HG03060 (cell line): ENCODE measurements around the gene FRRS1.
A peak's percentile ranks its signal among the peaks of the same experiment; 100 is the strongest.
"Not testable (repeated sequence)": the region's sequence is repeated elsewhere in the genome, so short reads cannot be mapped to it uniquely, and the experiment has no call there.

Experiments used
- ATAC-seq: cut with Tn5 transposase; IDR thresholded peaks from one replicate; pipeline ENCODE4 v1.9.1; 2021; ENCODE audit warnings: low read depth, moderate number of reproducible peaks; ENCODE audit not compliant: unreplicated experiment

The FRRS1 gene

DNA sequence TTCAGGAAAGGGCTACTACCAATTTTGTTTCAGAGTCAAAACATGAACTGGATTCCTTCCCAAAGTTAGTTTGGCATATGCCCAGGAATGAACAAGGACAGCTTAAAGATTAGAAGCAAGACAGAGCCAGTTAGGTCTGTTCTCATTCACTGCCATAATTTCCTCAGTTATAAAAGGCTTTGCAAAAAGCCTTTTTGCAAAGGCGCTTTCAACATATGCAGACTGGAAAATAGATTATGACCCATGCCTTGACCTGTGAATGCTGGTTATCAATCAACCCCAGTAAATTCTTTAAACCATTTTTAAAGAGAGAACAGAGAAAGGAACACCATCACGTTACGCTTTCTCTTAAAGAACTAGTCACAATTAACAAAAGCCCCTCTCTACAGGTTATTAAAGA is 1.7 kb upstream of the FRRS1 start:
- no peak for ATAC-seq

- no peak for ATAC-seq
Observed at GRCh38 chr1:99764909-99765308, 1.5 kb downstream of the FRRS1 start.

DNA sequence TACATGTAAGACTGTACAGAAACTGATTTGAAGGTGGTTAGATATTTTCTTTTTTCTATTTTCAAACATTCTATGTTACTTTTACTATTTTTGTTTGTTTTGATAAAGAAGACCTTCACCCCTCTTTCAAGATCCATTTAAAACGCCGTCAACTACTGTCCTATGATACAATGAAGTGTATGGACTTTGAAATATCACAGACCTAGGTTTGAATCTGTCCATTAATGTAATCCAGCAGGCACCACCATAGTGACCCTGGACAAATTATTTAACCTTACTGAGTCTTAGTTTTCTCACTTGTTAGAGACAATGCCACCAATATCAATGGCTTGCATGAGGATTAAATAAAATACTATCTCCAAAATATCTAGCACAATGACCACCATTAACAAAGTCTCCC is 2.0 kb downstream of the FRRS1 start:
- no peak for ATAC-seq

DNA sequence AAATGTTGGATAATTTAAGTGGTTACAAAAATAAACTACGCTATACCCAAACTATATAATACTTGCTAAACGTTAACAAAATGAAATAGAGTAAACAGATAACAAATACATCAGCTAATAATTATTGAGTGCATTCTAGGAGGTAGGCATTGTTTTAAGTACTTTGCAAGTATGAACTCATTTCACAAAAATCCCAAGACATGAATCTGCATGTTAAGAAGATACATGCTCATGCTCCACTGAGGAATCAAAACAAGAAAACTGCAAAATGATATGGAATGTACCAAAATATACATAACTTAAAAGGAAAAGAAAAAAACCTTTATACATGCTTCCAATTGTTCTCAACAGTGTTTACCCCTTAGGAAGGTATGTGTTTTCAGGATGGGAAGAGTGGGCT is 2.5 kb downstream of the FRRS1 start:
- ATAC-seq: no peak

DNA sequence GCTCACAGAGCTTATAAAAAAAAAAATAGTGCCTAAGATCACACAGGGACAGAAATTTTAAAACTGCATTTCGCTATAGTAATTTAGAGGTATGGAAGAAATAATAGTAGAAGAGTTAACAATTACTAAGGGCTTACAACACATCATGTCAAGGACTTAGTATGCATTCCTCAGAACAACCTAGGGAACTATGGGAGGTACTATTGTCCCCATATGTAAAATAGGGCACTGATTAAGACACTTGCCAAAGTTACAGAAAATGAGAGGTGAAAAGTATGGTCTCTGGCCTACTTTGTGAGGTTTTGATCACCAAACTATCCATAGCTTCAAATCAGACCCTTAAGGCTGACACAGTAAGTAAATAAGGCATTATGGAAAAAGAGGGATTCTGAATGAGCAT is 4.7 kb downstream of the FRRS1 start:
- no peak for ATAC-seq

GRCh38 chr1:99759518-99760160 is 6.8 kb downstream of the FRRS1 start:
- ATAC-seq: no peak

GRCh38 chr1:99758686-99759517 is 7.5 kb downstream of the FRRS1 start:
- not testable (repeated sequence) for ATAC-seq

- peak; percentile 61 for ATAC-seq
Observed at GRCh38 chr1:99758073-99758511, 8.3 kb downstream of the FRRS1 start.

DNA sequence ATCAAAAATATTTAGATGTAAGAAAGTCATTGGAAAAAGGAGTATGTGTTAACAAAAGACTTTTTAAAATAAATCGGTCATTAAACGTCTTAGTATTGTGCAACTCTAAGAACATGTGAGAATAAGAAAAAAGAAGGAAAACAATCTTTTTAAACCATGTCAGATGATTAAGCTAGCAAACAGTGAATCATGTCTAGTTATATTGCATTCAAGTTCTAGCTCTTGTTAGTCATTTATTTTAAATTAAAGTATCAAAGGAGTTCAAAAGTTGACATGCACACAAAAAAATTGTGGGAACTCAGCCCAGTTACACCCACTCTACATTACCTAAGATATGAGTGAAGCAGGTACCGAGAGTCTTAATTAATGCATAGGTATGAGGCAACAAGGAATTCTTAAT is 9.8 kb downstream of the FRRS1 start:
- no peak for ATAC-seq

DNA sequence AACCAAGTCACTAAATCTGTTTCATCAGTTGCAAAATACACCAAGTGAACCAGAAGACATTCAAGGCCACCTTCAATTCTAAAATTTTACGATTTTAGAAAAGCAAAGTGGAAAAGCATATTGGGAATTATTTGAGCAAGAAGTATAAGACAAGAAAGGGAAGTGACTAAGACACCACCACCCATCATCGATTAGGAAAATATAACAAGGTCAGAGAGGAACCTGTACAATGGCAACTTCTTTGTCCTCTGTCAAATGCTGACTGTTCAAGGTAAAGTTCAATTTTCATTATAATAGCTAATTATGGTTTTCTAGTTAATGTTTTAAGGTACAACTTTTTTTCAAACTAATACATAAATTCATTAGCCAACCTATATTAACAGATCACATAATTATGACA is 10.8 kb downstream of the FRRS1 start:
- ATAC-seq: no peak

GRCh38 chr1:99754697-99755096 is 11.7 kb downstream of the FRRS1 start:
- no peak for ATAC-seq

- no peak for ATAC-seq
Observed at GRCh38 chr1:99754055-99754626, 12.3 kb downstream of the FRRS1 start.

DNA sequence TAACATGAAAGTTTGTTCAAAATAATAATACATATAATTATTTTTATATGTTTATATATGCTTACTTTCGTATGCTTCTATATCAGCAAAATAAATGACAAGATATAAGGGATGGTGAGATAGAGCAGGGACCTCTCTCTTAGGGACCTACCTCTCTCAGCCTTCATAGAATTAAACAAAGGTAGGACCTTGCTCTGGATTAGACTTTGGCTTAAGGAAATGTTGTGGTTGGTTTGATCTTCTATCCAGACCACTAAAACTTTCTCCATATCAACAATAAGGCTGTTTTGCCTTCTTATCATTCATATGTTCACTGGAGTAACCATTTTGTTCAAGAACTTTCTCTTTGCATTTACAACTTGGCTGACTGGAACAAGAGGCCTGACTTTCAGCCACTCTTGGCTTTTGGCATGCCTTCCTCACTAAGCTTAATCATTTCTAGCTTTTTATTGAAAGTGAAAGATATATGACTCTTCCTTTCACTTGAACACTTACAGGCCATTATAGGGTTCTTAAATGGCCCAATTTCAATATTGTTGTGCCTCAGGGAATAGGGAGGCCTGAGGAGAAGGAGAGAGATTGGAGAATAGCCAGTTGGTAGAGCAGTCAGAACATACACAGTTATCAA is 14.4 kb downstream of the FRRS1 start:
- ATAC-seq: peak; percentile 75

GRCh38 chr1:99749504-99750347 is 16.7 kb downstream of the FRRS1 start:
- peak; percentile 58 for ATAC-seq

- no peak for ATAC-seq
Observed at GRCh38 chr1:99748419-99748818, 18.0 kb downstream of the FRRS1 start.

- ATAC-seq: no peak
Observed at GRCh38 chr1:99745684-99746083, 20.8 kb downstream of the FRRS1 start.

DNA sequence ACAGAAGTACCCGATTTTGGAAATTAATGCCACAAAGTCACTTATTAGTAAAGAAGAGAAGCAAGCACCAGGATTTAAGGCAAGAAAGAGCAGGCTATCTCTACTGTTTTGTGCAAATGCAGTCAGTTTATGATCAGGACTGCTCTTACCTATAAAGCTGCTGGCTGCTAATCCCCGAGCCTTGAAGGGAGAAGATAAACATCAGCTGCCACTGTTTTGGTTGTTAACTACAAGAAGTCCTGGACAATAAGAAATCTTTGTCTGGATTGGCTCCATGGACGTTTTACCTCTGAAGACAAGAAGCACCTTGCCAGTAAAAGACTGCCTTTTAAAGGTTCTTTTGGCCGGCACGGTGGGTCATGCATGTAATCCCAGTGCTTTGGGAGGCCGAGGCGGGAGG is 21.4 kb downstream of the FRRS1 start:
- no peak for ATAC-seq

- ATAC-seq: no peak
Observed at GRCh38 chr1:99740141-99740540, 26.3 kb downstream of the FRRS1 start.

- no peak for ATAC-seq
Observed at GRCh38 chr1:99738858-99739465, 27.5 kb downstream of the FRRS1 start.

- no peak for ATAC-seq
Observed at GRCh38 chr1:99737016-99737415, 29.4 kb downstream of the FRRS1 start.
